Loucy (cell line): ENCODE data around the gene DMBX1.
A peak's percentile ranks its signal among the peaks of the same experiment; 100 is the strongest.

Experiments
- EZH2phosphoT487 ChIP-seq: fragments of 200-600 bp; IDR thresholded peaks from 2 replicates; pipeline ENCODE4 v1.6.1; 2018; ENCODE audit warnings: antibody characterized with exemption, mild to moderate bottlenecking, moderate library complexity, borderline replicate concordance
- TF ChIP-seq, protein P1 (sequence below): fragments of 200-600 bp; sonication (generic); conservative IDR thresholded peaks from 2 replicates; pipeline ENCODE4 v1.5.1; 2014; ENCODE audit warnings: mild to moderate bottlenecking, antibody characterized with exemption, low read length

DNA sequence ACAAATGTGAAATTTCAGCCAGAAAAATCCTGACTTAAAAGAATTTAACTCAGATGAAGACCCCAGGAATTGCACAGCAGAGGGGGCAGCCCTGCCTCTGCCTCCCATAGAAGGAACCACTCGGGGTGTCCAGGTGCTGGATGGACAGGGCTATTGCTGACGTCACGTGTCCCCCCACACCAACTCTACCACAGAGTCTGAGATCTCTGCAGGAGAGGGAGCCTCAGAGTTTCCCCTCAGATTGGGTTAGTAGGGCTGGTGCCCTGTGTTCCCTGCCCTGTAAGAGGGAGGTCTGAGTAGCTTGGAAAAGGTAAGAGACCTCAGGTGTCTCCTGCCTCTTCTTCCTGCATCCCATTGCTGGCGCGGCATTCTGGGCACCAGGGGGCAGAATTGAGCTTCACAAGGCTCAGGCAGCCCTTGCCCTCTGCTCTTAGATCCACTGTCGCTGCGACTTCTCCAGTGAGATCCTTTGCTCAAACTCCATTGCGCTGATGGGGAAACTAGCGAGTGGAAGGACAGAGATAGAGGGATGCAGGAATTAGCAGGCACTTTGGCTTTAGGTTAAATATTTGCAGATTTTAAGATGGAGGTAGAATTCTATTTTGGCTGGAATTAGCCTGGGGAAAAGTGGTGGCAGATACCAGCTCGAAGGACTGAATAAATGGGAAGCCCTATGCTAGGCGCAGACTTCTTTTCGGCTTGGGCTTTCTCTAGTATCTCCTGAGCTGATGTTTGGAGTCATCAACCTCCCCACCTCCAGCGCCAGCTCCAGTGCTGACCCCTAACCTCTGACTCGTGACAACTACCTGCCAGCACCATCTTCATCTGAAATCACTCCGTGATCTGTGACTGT, 42.8 kb upstream of the DMBX1 start:
- TF ChIP-seq, protein P1, sequence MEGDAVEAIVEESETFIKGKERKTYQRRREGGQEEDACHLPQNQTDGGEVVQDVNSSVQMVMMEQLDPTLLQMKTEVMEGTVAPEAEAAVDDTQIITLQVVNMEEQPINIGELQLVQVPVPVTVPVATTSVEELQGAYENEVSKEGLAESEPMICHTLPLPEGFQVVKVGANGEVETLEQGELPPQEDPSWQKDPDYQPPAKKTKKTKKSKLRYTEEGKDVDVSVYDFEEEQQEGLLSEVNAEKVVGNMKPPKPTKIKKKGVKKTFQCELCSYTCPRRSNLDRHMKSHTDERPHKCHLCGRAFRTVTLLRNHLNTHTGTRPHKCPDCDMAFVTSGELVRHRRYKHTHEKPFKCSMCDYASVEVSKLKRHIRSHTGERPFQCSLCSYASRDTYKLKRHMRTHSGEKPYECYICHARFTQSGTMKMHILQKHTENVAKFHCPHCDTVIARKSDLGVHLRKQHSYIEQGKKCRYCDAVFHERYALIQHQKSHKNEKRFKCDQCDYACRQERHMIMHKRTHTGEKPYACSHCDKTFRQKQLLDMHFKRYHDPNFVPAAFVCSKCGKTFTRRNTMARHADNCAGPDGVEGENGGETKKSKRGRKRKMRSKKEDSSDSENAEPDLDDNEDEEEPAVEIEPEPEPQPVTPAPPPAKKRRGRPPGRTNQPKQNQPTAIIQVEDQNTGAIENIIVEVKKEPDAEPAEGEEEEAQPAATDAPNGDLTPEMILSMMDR = peak; percentile 93
- no peak for TF ChIP-seq EZH2phosphoT487
